Activated CD4-positive, alpha-beta memory T cell treated with anti-CD3 and anti-CD28 coated beads for 36 hours (primary cell): ENCODE measurements around the gene TWF2. TPM values are rescaled to one million over a fixed set of nuclear protein-coding genes. Genes with fewer than 3 reads are reported as not detected.
A peak's percentile ranks its signal among the peaks of the same experiment; 100 is the strongest.

ENCODE experiments used
- CTCF ChIA-PET: fragments of 350-600 bp; sonication (Branson Sonifier 250); formaldehyde crosslinking; loops from one replicate; lab custom pipeline; 2021; ENCODE audit warnings: antibody characterized with exemption, inconsistent platforms; lab: Charles Lee
- POLR2A ChIA-PET: fragments of 350-600 bp; sonication (Branson Sonifier 250); formaldehyde crosslinking; loops from one replicate; lab custom pipeline; 2021; ENCODE audit warnings: antibody characterized with exemption; lab: Charles Lee
- DNase-seq: peaks from one replicate; pipeline ENCODE4 v3.0.0-alpha.2; 2020
- H3K27ac Mint-ChIP-seq: one replicate; pipeline ENCODE4 v1.8.0; 2021; ENCODE audit warnings: mixed read lengths
- H3K27me3 Mint-ChIP-seq: one replicate; pipeline ENCODE4 v1.8.0; 2021; ENCODE audit warnings: mixed read lengths
- H3K36me3 Mint-ChIP-seq: one replicate; pipeline ENCODE4 v1.8.0; 2021; ENCODE audit warnings: mixed read lengths
- H3K4me1 Mint-ChIP-seq: one replicate; pipeline ENCODE4 v1.8.0; 2021; ENCODE audit warnings: low read depth, mixed read lengths
- H3K4me3 Mint-ChIP-seq: one replicate; pipeline ENCODE4 v1.8.0; 2021; ENCODE audit warnings: mild to moderate bottlenecking, mixed read lengths
- H3K9me3 Mint-ChIP-seq: one replicate; pipeline ENCODE4 v1.8.0; 2021; ENCODE audit warnings: mixed read lengths
- intact Hi-C: fragments of 100-400 bp; cut with micrococcal nuclease; formaldehyde crosslinking; loops from one replicate; pipeline ENCODE4 v1.15.1; 2023
- total RNA-seq, 2 experiments: library from RNA; stranded (reverse); gene quantifications; one replicate each; pipeline ENCODE4 v1.2.3, GENCODE V29; 2021

Gene TWF2
- total RNA-seq, 2 experiments from 2014 or later, result 114 to 118 TPM

GRCh38 chr3:52215351-52215750 is 23.6 kb downstream of the TWF2 start:
- no peaks in the 10 kb centered on the region for H3K9me3 Mint-ChIP-seq
- H3K4me1 Mint-ChIP-seq, result peaks cover 43% of the 10 kb centered on the region
- DNase-seq, result no peak
- H3K36me3 Mint-ChIP-seq, result peaks cover 33% of the 10 kb centered on the region
- no peak overlapping the region for H3K27ac Mint-ChIP-seq
- no peak overlapping the region for H3K4me3 Mint-ChIP-seq
- CTCF ChIA-PET, result interaction anchor here (1.0 to 12.4 kb wide), 2 partner anchors 16 to 125 kb away, joined by 5 to 271 read pairs; no protein-coding TSS in a partner anchor
- intact Hi-C loops, result loop anchor here (5.0 kb wide), 2 partner anchors 58 to 213 kb away; no protein-coding TSS in a partner anchor
- POLR2A ChIA-PET, result no interaction called here
- H3K27me3 Mint-ChIP-seq, result no peaks in the 10 kb centered on the region

GRCh38 chr3:52213901-52214300 is 25.1 kb downstream of the TWF2 start:
- intact Hi-C loops, result no loop called here
- POLR2A ChIA-PET, result no interaction called here
- no peak overlapping the region for H3K27ac Mint-ChIP-seq

GRCh38 chr3:52213005-52213404 is 26.0 kb downstream of the TWF2 start:
- no peaks in the 10 kb centered on the region for H3K9me3 Mint-ChIP-seq
- no peak for DNase-seq
- H3K4me1 Mint-ChIP-seq, result peaks cover 24% of the 10 kb centered on the region
- CTCF ChIA-PET, result interaction anchor here (0.9 to 1.7 kb wide), 2 partner anchors 10 to 19 kb away, joined by 3 to 4 read pairs; no protein-coding TSS in a partner anchor
- peaks cover 49% of the 10 kb centered on the region for H3K36me3 Mint-ChIP-seq
- no peaks in the 10 kb centered on the region for H3K27me3 Mint-ChIP-seq
- H3K27ac Mint-ChIP-seq, result no peak overlapping the region
- no peak overlapping the region for H3K4me3 Mint-ChIP-seq
- POLR2A ChIA-PET, result no interaction called here
- intact Hi-C loops, result no loop called here

More at GRCh38 chr3:52213901-52214300, 25.1 kb downstream of the TWF2 start:
- Mint-ChIP-seq H3K9me3 (no peaks in the 10 kb centered on the region), H3K27me3 (no peaks in the 10 kb centered on the region), H3K4me3 (no peak overlapping the region), H3K4me1 (peaks cover 32% of the 10 kb centered on the region), H3K36me3 (peaks cover 43% of the 10 kb centered on the region)
- CTCF ChIA-PET, result no interaction called here
- no peak for DNase-seq

GRCh38 chr3:52211268-52211891 is 27.6 kb downstream of the TWF2 start:
- H3K36me3 Mint-ChIP-seq, result peaks cover 59% of the 10 kb centered on the region
- CTCF ChIA-PET, result interaction anchor here (1.5 to 11.0 kb wide), 4 partner anchors 10 to 128 kb away, joined by 4 to 76 read pairs (median 8); no protein-coding TSS in a partner anchor
- intact Hi-C loops, result no loop called here

GRCh38 chr3:52210550-52211046 is 28.4 kb downstream of the TWF2 start:
- CTCF ChIA-PET, result interaction anchor here (0.8 to 11.0 kb wide), 3 partner anchors 11 to 129 kb away, joined by 3 to 76 read pairs (median 12); no protein-coding TSS in a partner anchor
- Mint-ChIP-seq H3K27ac (no peak overlapping the region), H3K4me1 (peaks cover 11% of the 10 kb centered on the region), H3K27me3 (no peaks in the 10 kb centered on the region), H3K36me3 (peaks cover 64% of the 10 kb centered on the region), H3K4me3 (no peak overlapping the region), H3K9me3 (no peaks in the 10 kb centered on the region)
- no peak for DNase-seq
- POLR2A ChIA-PET, result interaction anchor here (1.1 kb wide), 1 partner anchor 13 kb away, joined by 3 read pairs; the partner anchor contains the start of gene ALAS1
- intact Hi-C loops, result no loop called here

More at GRCh38 chr3:52211268-52211891, 27.6 kb downstream of the TWF2 start:
- Mint-ChIP-seq H3K27ac (no peak overlapping the region), H3K27me3 (no peaks in the 10 kb centered on the region), H3K4me3 (no peak overlapping the region), H3K9me3 (no peaks in the 10 kb centered on the region), H3K4me1 (peaks cover 7% of the 10 kb centered on the region)
- POLR2A ChIA-PET, result interaction anchor here (1.1 kb wide), 1 partner anchor 14 kb away, joined by 3 read pairs; the partner anchor contains the start of gene ALAS1
- DNase-seq, result no peak

GRCh38 chr3:52210037-52210436 is 28.9 kb downstream of the TWF2 start:
- DNase-seq, result no peak
- ChIA-PET POLR2A (no interaction called here), CTCF (interaction anchor here (0.8 to 11.0 kb wide), 3 partner anchors 11 to 129 kb away, joined by 3 to 76 read pairs (median 12); no protein-coding TSS in a partner anchor)
- Mint-ChIP-seq H3K27ac (no peak overlapping the region), H3K27me3 (no peaks in the 10 kb centered on the region), H3K4me3 (no peak overlapping the region), H3K9me3 (no peaks in the 10 kb centered on the region), H3K36me3 (peaks cover 65% of the 10 kb centered on the region), H3K4me1 (peaks cover 12% of the 10 kb centered on the region)
- intact Hi-C loops, result no loop called here

- Mint-ChIP-seq H3K27me3 (no peaks in the 10 kb centered on the region), H3K4me3 (no peak overlapping the region), H3K27ac (no peak overlapping the region), H3K9me3 (no peaks in the 10 kb centered on the region), H3K4me1 (peaks cover 20% of the 10 kb centered on the region), H3K36me3 (peaks cover 68% of the 10 kb centered on the region)
- no peak for DNase-seq
- POLR2A ChIA-PET, result interaction anchor here (0.7 kb wide), 1 partner anchor 463 kb away, joined by 3 read pairs; no protein-coding TSS in a partner anchor
- intact Hi-C loops, result no loop called here
- CTCF ChIA-PET, result interaction anchor here (11.0 kb wide), 1 partner anchor 13 kb away, joined by 76 read pairs; no protein-coding TSS in a partner anchor
Measured at GRCh38 chr3:52208556-52208955, 30.4 kb downstream of the TWF2 start.

GRCh38 chr3:52205727-52206372 is 33.1 kb downstream of the TWF2 start:
- ChIA-PET CTCF (interaction anchor here (0.8 to 11.0 kb wide), 6 partner anchors 15 to 206 kb away, joined by 3 to 76 read pairs (median 4); partner anchors contain the start of gene POC1A), POLR2A (interaction anchor here (0.8 kb wide), 1 partner anchor 11 kb away, joined by 4 read pairs; no protein-coding TSS in a partner anchor)
- no peaks in the 10 kb centered on the region for H3K9me3 Mint-ChIP-seq
- no peak for DNase-seq
- H3K4me1 Mint-ChIP-seq, result peaks cover 41% of the 10 kb centered on the region
- peak overlapping the region; percentile 39 for H3K27ac Mint-ChIP-seq
- H3K27me3 Mint-ChIP-seq, result no peaks in the 10 kb centered on the region
- intact Hi-C loops, result no loop called here
- peaks cover 76% of the 10 kb centered on the region for H3K36me3 Mint-ChIP-seq
- H3K4me3 Mint-ChIP-seq, result no peak overlapping the region

GRCh38 chr3:52204337-52205073 is 34.5 kb downstream of the TWF2 start:
- intact Hi-C loops, result no loop called here
- POLR2A ChIA-PET, result no interaction called here
- CTCF ChIA-PET, result interaction anchor here (0.8 to 11.0 kb wide), 5 partner anchors 17 to 207 kb away, joined by 3 to 76 read pairs (median 5); no protein-coding TSS in a partner anchor
- H3K27me3 Mint-ChIP-seq, result no peaks in the 10 kb centered on the region
- H3K4me3 Mint-ChIP-seq, result no peak overlapping the region
- peaks cover 75% of the 10 kb centered on the region for H3K36me3 Mint-ChIP-seq
- peak overlapping the region; percentile 46 for H3K27ac Mint-ChIP-seq
- peaks cover 46% of the 10 kb centered on the region for H3K4me1 Mint-ChIP-seq
- H3K9me3 Mint-ChIP-seq, result no peaks in the 10 kb centered on the region
- peak; percentile 62 for DNase-seq

- Mint-ChIP-seq H3K27ac (peak overlapping the region; percentile 18), H3K27me3 (no peaks in the 10 kb centered on the region), H3K36me3 (peaks cover 76% of the 10 kb centered on the region), H3K4me3 (no peak overlapping the region), H3K9me3 (no peaks in the 10 kb centered on the region), H3K4me1 (peaks cover 54% of the 10 kb centered on the region)
- intact Hi-C loops, result no loop called here
- DNase-seq, result no peak
- ChIA-PET CTCF (interaction anchor here (1.4 to 11.0 kb wide), 4 partner anchors 18 to 136 kb away, joined by 3 to 76 read pairs (median 8); no protein-coding TSS in a partner anchor), POLR2A (no interaction called here)
Measured at GRCh38 chr3:52203701-52204100, 35.3 kb downstream of the TWF2 start.

- intact Hi-C loops, result no loop called here
- ChIA-PET POLR2A (no interaction called here), CTCF (interaction anchor here (1.4 to 11.0 kb wide), 3 partner anchors 19 to 58 kb away, joined by 3 to 76 read pairs (median 6); no protein-coding TSS in a partner anchor)
- Mint-ChIP-seq H3K36me3 (peaks cover 70% of the 10 kb centered on the region), H3K4me1 (peaks cover 58% of the 10 kb centered on the region), H3K27ac (peak overlapping the region; percentile 74), H3K4me3 (no peak overlapping the region), H3K27me3 (no peaks in the 10 kb centered on the region), H3K9me3 (no peaks in the 10 kb centered on the region)
- no peak for DNase-seq
Measured at GRCh38 chr3:52202384-52203077, 36.4 kb downstream of the TWF2 start.
